Measurements from ENCODE around the gene CYB561. TPM values are rescaled to one million over a fixed set of nuclear protein-coding genes. Genes with fewer than 3 reads are reported as not detected.

Gene CYB561
- total and polyA plus RNA-seq, 9 of the 15 experiments (the other 6 are each of a cell fraction or from before 2014, with no cell fraction given) = 4.0 to 30.8 (median 17.4) TPM

DNA sequence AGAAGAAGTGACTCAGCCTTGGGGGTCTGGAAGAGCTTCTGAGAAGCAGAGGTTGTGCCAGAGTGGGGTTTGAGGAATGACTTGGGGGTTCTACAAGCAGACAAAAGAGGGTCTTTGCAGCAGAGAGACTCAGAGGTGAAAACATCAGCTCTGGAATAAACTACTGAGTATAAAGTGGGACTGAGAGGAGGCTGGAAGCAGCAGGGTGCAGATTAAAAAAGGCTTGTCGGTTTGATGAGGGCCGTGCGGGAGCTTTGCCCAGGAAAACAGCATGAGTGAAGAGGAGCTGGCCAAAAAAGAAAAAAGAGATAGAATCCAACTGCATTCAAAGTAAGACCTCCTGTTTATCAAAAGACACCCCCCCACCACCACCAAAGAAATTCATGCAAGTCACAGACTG lies 17.7 kb upstream of the CYB561 start:
- H3K27ac ChIP-seq (ENCODE audit: extremely low read depth, low read depth, low read length) = no peak overlapping the region
- intact Hi-C loops (cut with micrococcal nuclease) (no loop called here), in situ Hi-C loops (cut with MboI) (no loop called here)
- H3K9ac ChIP-seq (ENCODE audit: insufficient read depth in 1 of 2, low read depth in 2 of 2, low read length in 2 of 2) = no peak overlapping the region
- WGBS (ENCODE audit: insufficient coverage, low coverage, missing lambda C conversion rate) = 32% methylated on average over 3 of the region's 3 CpGs
- no peaks in the 10 kb centered on the region for H3K79me2 ChIP-seq (ENCODE audit: control insufficient read depth, insufficient read depth, low read length)
- DNase-seq (ENCODE audit: extremely low read depth in 1 of 4, low spot score in 3 of 4) (no peak), ATAC-seq (no peak), FAIRE-seq (no peak)
- no peak for TF ChIP-seq TCF15 (CRISPR knock-in tag; IDR thresholded peaks at IDR 0.05)
- TF ChIP-seq, protein P1, sequence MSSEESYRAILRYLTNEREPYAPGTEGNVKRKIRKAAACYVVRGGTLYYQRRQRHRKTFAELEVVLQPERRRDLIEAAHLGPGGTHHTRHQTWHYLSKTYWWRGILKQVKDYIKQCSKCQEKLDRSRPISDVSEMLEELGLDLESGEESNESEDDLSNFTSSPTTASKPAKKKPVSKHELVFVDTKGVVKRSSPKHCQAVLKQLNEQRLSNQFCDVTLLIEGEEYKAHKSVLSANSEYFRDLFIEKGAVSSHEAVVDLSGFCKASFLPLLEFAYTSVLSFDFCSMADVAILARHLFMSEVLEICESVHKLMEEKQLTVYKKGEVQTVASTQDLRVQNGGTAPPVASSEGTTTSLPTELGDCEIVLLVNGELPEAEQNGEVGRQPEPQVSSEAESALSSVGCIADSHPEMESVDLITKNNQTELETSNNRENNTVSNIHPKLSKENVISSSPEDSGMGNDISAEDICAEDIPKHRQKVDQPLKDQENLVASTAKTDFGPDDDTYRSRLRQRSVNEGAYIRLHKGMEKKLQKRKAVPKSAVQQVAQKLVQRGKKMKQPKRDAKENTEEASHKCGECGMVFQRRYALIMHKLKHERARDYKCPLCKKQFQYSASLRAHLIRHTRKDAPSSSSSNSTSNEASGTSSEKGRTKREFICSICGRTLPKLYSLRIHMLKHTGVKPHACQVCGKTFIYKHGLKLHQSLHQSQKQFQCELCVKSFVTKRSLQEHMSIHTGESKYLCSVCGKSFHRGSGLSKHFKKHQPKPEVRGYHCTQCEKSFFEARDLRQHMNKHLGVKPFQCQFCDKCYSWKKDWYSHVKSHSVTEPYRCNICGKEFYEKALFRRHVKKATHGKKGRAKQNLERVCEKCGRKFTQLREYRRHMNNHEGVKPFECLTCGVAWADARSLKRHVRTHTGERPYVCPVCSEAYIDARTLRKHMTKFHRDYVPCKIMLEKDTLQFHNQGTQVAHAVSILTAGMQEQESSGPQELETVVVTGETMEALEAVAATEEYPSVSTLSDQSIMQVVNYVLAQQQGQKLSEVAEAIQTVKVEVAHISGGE (CRISPR knock-in tag; IDR thresholded peaks at IDR 0.05) = 0 out of 6 replicates have a peak, but pooled peaks of 1 of the 3 experiments have one; percentile 7
- no peaks in the 10 kb centered on the region for H3K9me3 ChIP-seq (replicated peaks; ENCODE audit: control insufficient read depth, insufficient read depth, low read depth, low read length)
- H3K36me3 ChIP-seq (ENCODE audit: control insufficient read depth, insufficient read depth, low read length) = no peaks in the 10 kb centered on the region
- CTCF ChIA-PET (ENCODE audit: low intra/inter-chr PET ratio) = no interaction called here
- H3K4me3 ChIP-seq = no peak overlapping the region
- POLR2A ChIA-PET = no interaction called here
- H3K4me2 ChIP-seq (ENCODE audit: insufficient read depth, low read length) = no peak overlapping the region
- BruUV-seq (replicated peaks) = no TSS peak
- H3K4me1 ChIP-seq (replicated peaks in 1 of 2; ENCODE audit: control insufficient read depth in 2 of 2, insufficient read depth in 2 of 2, low read length in 2 of 2) = peaks cover 8 to 18% of the 10 kb centered on the region in 2 experiments; a peak in 4 of 5 replicates
- H4K20me1 ChIP-seq (replicated peaks; ENCODE audit: control insufficient read depth, insufficient read depth, low read length) = no peaks in the 10 kb centered on the region
- H3K27me3 ChIP-seq (ENCODE audit: control insufficient read depth in 2 of 2, insufficient read depth in 2 of 2, low read length in 2 of 2) = no peaks in the 10 kb centered on the region; a peak in 1 of 5 replicates
- H2AFZ ChIP-seq (ENCODE audit: low read depth, low read length) = no peak overlapping the region
- no peaks in the 10 kb centered on the region for H3K9me1 ChIP-seq (ENCODE audit: control insufficient read depth, insufficient read depth, low read length)
